H1 (cell line): ENCODE results near the gene IST1. TPM values are rescaled to one million over a fixed set of nuclear protein-coding genes. Genes with fewer than 3 reads are reported as not detected.
A peak's percentile ranks its signal among the peaks of the same experiment; 100 is the strongest.

ENCODE experiments used
- CTCF ChIA-PET: fragments of 300-600 bp; sonication (Branson Sonifier 250); formaldehyde crosslinking; loops from one replicate; lab custom pipeline; 2021; ENCODE audit not compliant: partially characterized antibody; lab: Charles Lee
- POLR2A ChIA-PET: fragments of 300-600 bp; sonication (Branson Sonifier 250); formaldehyde crosslinking; loops from one replicate; lab custom pipeline; 2021; ENCODE audit warnings: inconsistent platforms; ENCODE audit not compliant: partially characterized antibody; lab: Charles Lee
- DNase-seq, 2 experiments: peaks; one replicate each; pipeline versions ENCODE4 v3.0.0 to v3.0.0-alpha.2; 2010 to 2022; ENCODE audit warnings: low spot score in 2 of 2, low read depth in 1 of 2, mixed read lengths in 1 of 2
- FAIRE-seq: peaks from 2 replicates; lab custom pipeline; 2011; peaks lifted over from hg19 to GRCh38; lab: Jason Lieb, UNC
- H2AFZ ChIP-seq: 2 replicates; pipeline ENCODE4 v1.8.1; 2012; ENCODE audit warnings: low read length, inconsistent platforms
- H2AK5ac ChIP-seq: 2 replicates; pipeline ENCODE4 v1.6.1; 2013; ENCODE audit warnings: low read depth, low read length
- H2BK120ac ChIP-seq: replicated peaks from 2 replicates; pipeline ENCODE3; 2013; ENCODE audit warnings: low read depth, low read length, inconsistent platforms
- H2BK12ac ChIP-seq: 2 replicates; pipeline ENCODE4 v1.6.1; 2013; ENCODE audit warnings: low read depth, low read length
- H2BK15ac ChIP-seq: 2 replicates; pipeline ENCODE4 v1.6.1; 2013; ENCODE audit warnings: low read length
- H2BK20ac ChIP-seq: 2 replicates; pipeline ENCODE4 v1.6.1; 2013; ENCODE audit warnings: low read length
- H2BK5ac ChIP-seq: 2 replicates; pipeline ENCODE4 v1.6.1; 2013; ENCODE audit warnings: low read depth, low read length
- H3K14ac ChIP-seq: 2 replicates; pipeline ENCODE4 v1.6.1; 2013; ENCODE audit warnings: inconsistent platforms; ENCODE audit not compliant: insufficient read length
- H3K18ac ChIP-seq: 2 replicates; pipeline ENCODE4 v1.6.1; 2013; ENCODE audit warnings: low read length; ENCODE audit errors: extremely low read depth
- H3K23ac ChIP-seq: 2 replicates; pipeline ENCODE4 v1.6.1; 2013; ENCODE audit warnings: inconsistent platforms; ENCODE audit not compliant: insufficient read length
- H3K23me2 ChIP-seq: 2 replicates; pipeline ENCODE4 v1.6.1; 2013; ENCODE audit warnings: low read depth, low read length
- H3K27ac ChIP-seq: 2 replicates; pipeline ENCODE4 v1.6.1; 2011; ENCODE audit warnings: low read depth, low read length, inconsistent platforms
- H3K27me3 ChIP-seq, 4 experiments: replicated peaks in 1 of 4; 1 replicate in 1 of 4; 2 replicates in 3 of 4; pipeline versions ENCODE4 v1.6.1 to v1.8.1; 2011 to 2013; ENCODE audit warnings: low read length in 3 of 4, mild to moderate bottlenecking in 3 of 4, inconsistent platforms in 2 of 4, mixed read lengths in 2 of 4, moderate library complexity in 1 of 4; ENCODE audit not compliant: control insufficient read depth in 3 of 4, insufficient read depth in 3 of 4; ENCODE audit errors: extremely low read depth in 1 of 4
- H3K36me3 ChIP-seq, 4 experiments: 2 replicates each; pipeline versions ENCODE4 v1.6.1 to v1.8.1; 2011 to 2013; ENCODE audit warnings: mild to moderate bottlenecking in 4 of 4, low read length in 3 of 4, moderate library complexity in 2 of 4, control low read depth in 1 of 4, inconsistent platforms in 1 of 4; ENCODE audit not compliant: insufficient read depth in 4 of 4, control insufficient read depth in 2 of 4
- H3K4ac ChIP-seq: replicated peaks from 2 replicates; pipeline ENCODE3; 2013; ENCODE audit warnings: low read length, low read depth, mixed read lengths, inconsistent platforms; ENCODE audit not compliant: insufficient read length
- H3K4me1 ChIP-seq, 4 experiments: replicated peaks in 1 of 4; 1 replicate in 1 of 4; 2 replicates in 3 of 4; pipeline versions ENCODE4 v1.6.1 to v1.8.1; 2011 to 2013; ENCODE audit warnings: low read length in 3 of 4, inconsistent platforms in 2 of 4, mixed read lengths in 1 of 4; ENCODE audit not compliant: insufficient read depth in 4 of 4, control insufficient read depth in 3 of 4
- H3K4me2 ChIP-seq, 2 experiments: 2 replicates each; pipeline versions ENCODE4 v1.6.1 to v1.8.1; 2011 to 2013; ENCODE audit warnings: low read depth in 2 of 2, low read length in 2 of 2, control low read depth in 1 of 2, inconsistent platforms in 1 of 2, mild to moderate bottlenecking in 1 of 2; ENCODE audit not compliant: insufficient read depth in 1 of 2
- H3K4me3 ChIP-seq, 4 experiments: fragments of 200-600, 300-600 bp in 1 of 4; sonication (generic), shearing (Covaris generic), sonication (Bioruptor Twin) in 1 of 4; 2 replicates each; pipeline versions ENCODE4 v1.5.1 to v1.8.1; 2011 to 2016; ENCODE audit warnings: low read length in 4 of 4, low read depth in 3 of 4, control low read depth in 2 of 4, inconsistent platforms in 2 of 4, mild to moderate bottlenecking in 2 of 4, mixed read lengths in 1 of 4, moderate library complexity in 1 of 4; ENCODE audit not compliant: insufficient read depth in 2 of 4; ENCODE audit errors: extremely low read depth in 1 of 4
- H3K56ac ChIP-seq: replicated peaks from 2 replicates; pipeline ENCODE3; 2013; ENCODE audit warnings: low read depth, mild to moderate bottlenecking, mixed read lengths, low read length, inconsistent platforms; ENCODE audit not compliant: insufficient read length
- H3K79me1 ChIP-seq: 2 replicates; pipeline ENCODE4 v1.6.1; 2013; ENCODE audit warnings: low read depth, low read length, control low read depth
- H3K79me2 ChIP-seq, 2 experiments: 2 replicates each; pipeline versions ENCODE4 v1.6.1 to v1.8.1; 2012 to 2013; ENCODE audit warnings: low read length in 2 of 2, mild to moderate bottlenecking in 2 of 2, inconsistent platforms in 1 of 2; ENCODE audit not compliant: insufficient read depth in 2 of 2, control insufficient read depth in 1 of 2
- H3K9ac ChIP-seq, 4 experiments: replicated peaks in 1 of 4; 1 replicate in 1 of 4; 2 replicates in 3 of 4; pipeline versions ENCODE4 v1.6.1 to v1.8.1; 2011 to 2013; ENCODE audit warnings: low read depth in 3 of 4, low read length in 3 of 4, control low read depth in 2 of 4, mild to moderate bottlenecking in 2 of 4, moderate library complexity in 2 of 4, inconsistent platforms in 1 of 4; ENCODE audit errors: extremely low read depth in 1 of 4
- H3K9me3 ChIP-seq, 2 experiments: 2 replicates each; pipeline versions ENCODE4 v1.6.1 to v1.8.1; 2012 to 2013; ENCODE audit warnings: mild to moderate bottlenecking in 2 of 2, moderate library complexity in 2 of 2, control low read depth in 1 of 2, inconsistent platforms in 1 of 2, low read depth in 1 of 2, low read length in 1 of 2, mixed read lengths in 1 of 2; ENCODE audit not compliant: insufficient read depth in 2 of 2
- H4K20me1 ChIP-seq, 2 experiments: replicated peaks in 1 of 2; 2 replicates each; pipeline versions ENCODE3 to v1.8.1; 2011 to 2013; ENCODE audit warnings: inconsistent platforms in 2 of 2, low read length in 2 of 2, mild to moderate bottlenecking in 1 of 2; ENCODE audit not compliant: insufficient read depth in 2 of 2, control insufficient read depth in 1 of 2
- H4K5ac ChIP-seq: 2 replicates; pipeline ENCODE4 v1.6.1; 2013; ENCODE audit warnings: low read length, low read depth, mixed read lengths, inconsistent platforms; ENCODE audit not compliant: insufficient read length
- H4K8ac ChIP-seq: 2 replicates; pipeline ENCODE4 v1.8.0; 2013; ENCODE audit warnings: mild to moderate bottlenecking, moderate library complexity, low read length, inconsistent platforms; ENCODE audit not compliant: insufficient read depth; ENCODE audit errors: extremely low read depth
- H4K91ac ChIP-seq: replicated peaks from 2 replicates; pipeline ENCODE3; 2013; ENCODE audit warnings: low read length, mixed read lengths, inconsistent platforms; ENCODE audit not compliant: insufficient read length
- EZH2 ChIP-seq: fragments of 200-600 bp; sonication (generic); IDR thresholded peaks from 2 replicates; pipeline ENCODE4 v1.7.1; 2012; ENCODE audit warnings: low read depth, mild to moderate bottlenecking, moderate library complexity, low read length, inconsistent platforms; ENCODE audit not compliant: severe bottlenecking
- GABPA ChIP-seq: IDR thresholded peaks from 2 replicates; pipeline ENCODE4 v1.6.1; 2011; ENCODE audit warnings: mild to moderate bottlenecking, low read length, moderate library complexity, borderline replicate concordance; ENCODE audit not compliant: insufficient read depth
- POU5F1 ChIP-seq: IDR thresholded peaks from 2 replicates; pipeline ENCODE4 v1.6.1; 2011; ENCODE audit warnings: low read depth, mild to moderate bottlenecking, low read length, moderate library complexity
- RAD21 ChIP-seq, 2 experiments: IDR thresholded peaks in 1 of 2; conservative IDR thresholded peaks in 1 of 2; 2 replicates each; pipeline ENCODE4 v1.6.1; 2011; ENCODE audit warnings: low read depth in 2 of 2, low read length in 2 of 2, improper control_type of control experiment in 1 of 2, inconsistent platforms in 1 of 2, mild to moderate bottlenecking in 1 of 2, moderate library complexity in 1 of 2
- SIN3A ChIP-seq, 2 experiments: IDR thresholded peaks in 1 of 2; conservative IDR thresholded peaks in 1 of 2; 2 replicates each; pipeline ENCODE4 v1.6.1; 2011 to 2012; ENCODE audit warnings: low read length in 2 of 2, improper control_type of control experiment in 1 of 2, low read depth in 1 of 2, mild to moderate bottlenecking in 1 of 2
- SP1 ChIP-seq: IDR thresholded peaks from 2 replicates; pipeline ENCODE4 v1.6.1; 2011; ENCODE audit warnings: low read depth, low read length
- SRF ChIP-seq: IDR thresholded peaks from 2 replicates; pipeline ENCODE4 v1.6.1; 2011; ENCODE audit warnings: mild to moderate bottlenecking, low read depth, low read length, moderate library complexity
- TCF12 ChIP-seq: IDR thresholded peaks from 2 replicates; pipeline ENCODE4 v1.6.1; 2011; ENCODE audit warnings: low read depth, mild to moderate bottlenecking, low read length
- WGBS, 2 experiments: shearing (Covaris generic) in 1 of 2; methylation state at CpG; one replicate each; pipeline versions ENCODE4 v1.1.6 to v1.1.7; 2013 to 2015; ENCODE audit warnings: low lambda C conversion rate in 2 of 2, mixed read lengths in 2 of 2, inconsistent platforms in 1 of 2, low coverage in 1 of 2, missing lambda C conversion rate in 1 of 2; ENCODE audit not compliant: insufficient replicate concordance in 2 of 2, insufficient coverage in 1 of 2, insufficient read length in 1 of 2; ENCODE audit errors: extremely low coverage in 1 of 2, missing lambda C conversion rate in 1 of 2; 5-methylcytosine and 5-hydroxymethylcytosine counted together
- polyA plus RNA-seq, 7 experiments: library from polyadenylated mRNA; depleted of rRNA in 3 of 7; stranded (reverse) in 5 of 7; unstranded in 2 of 7; fragments of >200 nt in 5 of 7; fragments of 200-250 nt in 2 of 7; gene quantifications; 1 replicate in 5 of 7; 2 replicates in 1 of 7; 4 replicates in 1 of 7; pipeline versions ENCODE4 v1.2.1 to v1.2.3, GENCODE V29; 2011 to 2013; ENCODE audit warnings: missing spikeins in 2 of 7, mixed read lengths in 2 of 7
- total RNA-seq: library from RNA; stranded (reverse); fragmentation: NEBNext Ultra II Directional; extraction: Animal tissue kit (Norgen Biotek cat#: 25700); gene quantifications from 2 replicates; pipeline ENCODE4 v1.2.1, GENCODE V29; 2021
- TF ChIP-seq, protein P1 (sequence below), 3 experiments: IDR thresholded peaks; 1 replicate in 2 of 3; 2 replicates in 1 of 3; pipeline versions ENCODE4 v1.5.1 to v1.6.1; 2011; ENCODE audit warnings: low read length in 3 of 3, mild to moderate bottlenecking in 3 of 3, inconsistent platforms in 2 of 3, low read depth in 1 of 3, moderate library complexity in 1 of 3; ENCODE audit not compliant: insufficient read depth in 1 of 3; ENCODE audit errors: control extremely low read depth in 1 of 3

IST1 gene
- total and polyA plus RNA-seq, 2 of the 8 experiments (the other 6 are each of a cell fraction or from before 2014, with no cell fraction given) = 190 to 248 TPM

- no peaks in the 10 kb centered on the region for H3K79me1 ChIP-seq
- no peak overlapping the region for H4K5ac ChIP-seq
- no peaks in the 10 kb centered on the region for H3K79me2 ChIP-seq
- H4K91ac ChIP-seq = no peak overlapping the region
- no peak overlapping the region for H2BK120ac ChIP-seq
- no peaks in the 10 kb centered on the region for H3K9me3 ChIP-seq
- H4K8ac ChIP-seq = peak overlapping the region; percentile 37
- H3K4me3 ChIP-seq = no peak overlapping the region
- WGBS, 2 experiments = 74% methylated on average over 10 of the region's 10 CpGs; no CpG with 5 or more reads in 1 of the 2 experiments
- H3K23me2 ChIP-seq = no peaks in the 10 kb centered on the region
- DNase-seq (peak in 1 of 2 experiments; percentile 59), FAIRE-seq (no peak)
- CTCF ChIA-PET = interaction anchor here (0.7 to 2.6 kb wide), 5 partner anchors 9 to 83 kb away, joined by 3 to 20 read pairs (median 3); no protein-coding TSS in a partner anchor
- no peaks in the 10 kb centered on the region; a peak in 2 of 7 replicates for H3K27me3 ChIP-seq
- H2AFZ ChIP-seq = no peak overlapping the region
- H2BK12ac ChIP-seq = no peak overlapping the region
- H2BK5ac ChIP-seq = no peak overlapping the region
- peaks cover 0 to 2% (median 0%) of the 10 kb centered on the region in 4 experiments; a peak in 3 of 7 replicates for H3K4me1 ChIP-seq
- POLR2A ChIA-PET = interaction anchor here (0.9 to 1.4 kb wide), 7 partner anchors 7 to 75 kb away, joined by 3 to 5 read pairs (median 3); partner anchors contain the start of gene IST1
- H3K18ac ChIP-seq = no peak overlapping the region
- no peak overlapping the region for H2AK5ac ChIP-seq
- no peak overlapping the region for H2BK15ac ChIP-seq
- no peak overlapping the region for H2BK20ac ChIP-seq
- H3K56ac ChIP-seq = no peak overlapping the region
- no peak overlapping the region for H3K4me2 ChIP-seq
- H3K36me3 ChIP-seq = peaks cover 0 to 13% (median 5%) of the 10 kb centered on the region in 4 experiments; a peak in 3 of 8 replicates
- no peak overlapping the region for H3K4ac ChIP-seq
- H3K9ac ChIP-seq = no peak overlapping the region; a peak in 1 of 7 replicates
- H3K27ac ChIP-seq = no peak overlapping the region
- H4K20me1 ChIP-seq = peaks cover 0 to 5% of the 10 kb centered on the region in 2 experiments
- no peak overlapping the region for H3K23ac ChIP-seq
- no peak overlapping the region for H3K14ac ChIP-seq
- no peak for TF ChIP-seq SP1
- TF ChIP-seq, protein P1, sequence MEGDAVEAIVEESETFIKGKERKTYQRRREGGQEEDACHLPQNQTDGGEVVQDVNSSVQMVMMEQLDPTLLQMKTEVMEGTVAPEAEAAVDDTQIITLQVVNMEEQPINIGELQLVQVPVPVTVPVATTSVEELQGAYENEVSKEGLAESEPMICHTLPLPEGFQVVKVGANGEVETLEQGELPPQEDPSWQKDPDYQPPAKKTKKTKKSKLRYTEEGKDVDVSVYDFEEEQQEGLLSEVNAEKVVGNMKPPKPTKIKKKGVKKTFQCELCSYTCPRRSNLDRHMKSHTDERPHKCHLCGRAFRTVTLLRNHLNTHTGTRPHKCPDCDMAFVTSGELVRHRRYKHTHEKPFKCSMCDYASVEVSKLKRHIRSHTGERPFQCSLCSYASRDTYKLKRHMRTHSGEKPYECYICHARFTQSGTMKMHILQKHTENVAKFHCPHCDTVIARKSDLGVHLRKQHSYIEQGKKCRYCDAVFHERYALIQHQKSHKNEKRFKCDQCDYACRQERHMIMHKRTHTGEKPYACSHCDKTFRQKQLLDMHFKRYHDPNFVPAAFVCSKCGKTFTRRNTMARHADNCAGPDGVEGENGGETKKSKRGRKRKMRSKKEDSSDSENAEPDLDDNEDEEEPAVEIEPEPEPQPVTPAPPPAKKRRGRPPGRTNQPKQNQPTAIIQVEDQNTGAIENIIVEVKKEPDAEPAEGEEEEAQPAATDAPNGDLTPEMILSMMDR (IDR thresholded peaks at IDR 0.05; ENCODE audit: control extremely low read depth in 1 of 3, insufficient read depth in 1 of 3, low read depth in 1 of 3, low read length in 3 of 3) = no peak
- TF ChIP-seq POU5F1 = no peak
- TF ChIP-seq SRF = no peak
- TF ChIP-seq GABPA = no peak
- TF ChIP-seq SIN3A (conservative IDR thresholded peaks at IDR 0.05 in 1 of 2, IDR thresholded peaks at IDR 0.05 in 1 of 2; ENCODE audit: low read depth in 1 of 2, low read length in 2 of 2) = no peak
- TF ChIP-seq TCF12 = no peak
- TF ChIP-seq EZH2 = no peak
- TF ChIP-seq RAD21 (IDR thresholded peaks at IDR 0.05 in 1 of 2, conservative IDR thresholded peaks at IDR 0.05 in 1 of 2; ENCODE audit: low read depth in 2 of 2, low read length in 2 of 2) = no peak
Observed at GRCh38 chr16:71937868-71938510, 42.7 kb downstream of the IST1 start.
